NCI-H2227 (cell line): Measurements from ENCODE around the gene PMIS2.

Experiments
- DNase-seq: peaks from one replicate; lab custom pipeline; 2025; ENCODE audit not compliant: unreplicated experiment; lab: John Stamatoyannopoulos, UW

PMIS2 gene

DNA sequence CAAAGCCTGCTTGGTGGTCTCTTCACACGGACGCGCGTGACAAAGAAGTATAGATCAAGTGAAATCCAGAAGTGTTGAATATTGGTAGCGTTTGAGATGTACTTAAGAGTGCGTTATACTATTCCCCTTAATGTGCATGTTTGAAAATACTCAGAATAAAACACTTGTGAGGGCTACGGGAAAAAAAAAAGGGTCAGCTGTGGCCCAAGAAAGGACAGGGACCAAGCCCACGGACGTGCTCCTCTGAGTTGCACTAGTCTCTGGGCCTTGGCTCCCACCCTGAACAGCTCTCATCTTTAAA lies 42.2 kb downstream of the PMIS2 start:
- DNase-seq = no peak

DNA sequence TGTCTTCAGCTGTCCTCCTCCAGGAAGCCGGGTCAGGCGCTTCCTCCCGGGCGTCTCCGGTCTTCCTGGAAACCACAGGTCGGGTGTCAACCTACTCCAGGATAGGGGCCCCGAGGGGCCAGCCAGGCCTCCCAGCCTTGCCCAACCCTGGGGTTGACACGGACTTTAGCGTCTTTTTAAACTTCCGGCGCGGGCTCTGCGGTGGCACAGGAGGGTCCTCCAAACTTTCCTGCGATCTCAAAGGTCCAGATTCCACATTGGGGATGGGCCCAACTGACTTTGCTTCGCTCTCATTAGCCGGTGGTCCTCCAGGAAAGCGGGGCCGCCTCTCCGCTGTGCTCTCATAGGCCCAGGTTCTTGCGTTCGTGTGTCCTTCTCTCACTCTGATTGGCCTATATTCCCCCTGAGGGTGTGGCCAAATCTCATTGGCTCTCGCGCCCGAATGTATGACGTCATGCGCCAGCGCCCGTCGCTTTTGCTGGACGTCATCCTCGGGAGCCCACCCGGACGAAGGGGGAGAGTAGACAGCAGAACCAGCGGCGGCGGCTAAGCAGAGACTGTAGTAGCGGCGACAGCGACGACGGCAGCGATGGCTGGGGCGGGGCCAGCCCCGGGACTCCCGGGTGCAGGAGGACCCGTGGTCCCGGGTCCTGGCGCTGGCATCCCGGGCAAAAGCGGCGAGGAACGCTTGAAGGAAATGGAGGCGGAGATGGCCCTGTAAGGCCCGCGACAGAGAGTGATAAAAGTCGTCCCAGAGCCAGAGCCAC lies 42.8 kb downstream of the PMIS2 start, which contains the start of gene RBM42:
Gene RBM42 (plus strand): TSS at position 472 of the 767 bp plus-strand sequence. CDS start 118 bp downstream, at position 590.
- DNase-seq = peak; percentile 100

GRCh38 chr19:35629332-35629633 lies 43.3 kb downstream of the PMIS2 start:
- no peak for DNase-seq

- no peak for DNase-seq
These were observed 47.9 kb downstream of the PMIS2 start for GRCh38 chr19:35633727-35634440.

- DNase-seq = no peak
These were observed 50.7 kb downstream of the PMIS2 start for GRCh38 chr19:35636651-35637050.
